PFSK-1 (cell line): Measurements from ENCODE around the gene CORT. TPM values are rescaled to one million over a fixed set of nuclear protein-coding genes. Genes with fewer than 3 reads are reported as not detected.

ENCODE experiments used
- FOXP2 ChIP-seq: optimal IDR thresholded peaks from 2 replicates; pipeline ENCODE3; 2011; ENCODE audit warnings: borderline replicate concordance, control low read depth, inconsistent platforms; ENCODE audit not compliant: insufficient read depth; ENCODE audit errors: extremely low read length, extremely low read depth
- POLR2AphosphoS5 ChIP-seq: IDR thresholded peaks from 2 replicates; pipeline ENCODE4 v1.6.1; 2012; ENCODE audit warnings: low read depth, mild to moderate bottlenecking, control low read depth, low read length, moderate library complexity
- SIN3A ChIP-seq: IDR thresholded peaks from 2 replicates; pipeline ENCODE4 v1.6.1; 2012; ENCODE audit warnings: mild to moderate bottlenecking, low read length, moderate library complexity, borderline replicate concordance; ENCODE audit not compliant: insufficient read depth
- TAF1 ChIP-seq: IDR thresholded peaks from 2 replicates; pipeline ENCODE4 v1.6.1; 2012; ENCODE audit warnings: low read length, control low read depth, borderline replicate concordance; ENCODE audit not compliant: insufficient read depth
- polyA plus RNA-seq: library from polyadenylated mRNA; unstranded; fragments of >200 nt; gene quantifications from one replicate; pipeline ENCODE4 v1.2.1, GENCODE V29; 2012; ENCODE audit warnings: low read depth, missing spikeins; ENCODE audit not compliant: insufficient read length
- TF ChIP-seq, protein P1 (sequence below), 2 experiments: IDR thresholded peaks; 2 replicates each; pipeline versions ENCODE4 v1.6.1 to v1.8.0; 2011 to 2012; ENCODE audit warnings: low read depth in 2 of 2, low read length in 2 of 2, control low read depth in 1 of 2, inconsistent platforms in 1 of 2, mild to moderate bottlenecking in 1 of 2, moderate library complexity in 1 of 2; ENCODE audit not compliant: insufficient read depth in 1 of 2

Gene CORT, protein sequence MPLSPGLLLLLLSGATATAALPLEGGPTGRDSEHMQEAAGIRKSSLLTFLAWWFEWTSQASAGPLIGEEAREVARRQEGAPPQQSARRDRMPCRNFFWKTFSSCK
- polyA plus RNA-seq, result 0.45 TPM

DNA sequence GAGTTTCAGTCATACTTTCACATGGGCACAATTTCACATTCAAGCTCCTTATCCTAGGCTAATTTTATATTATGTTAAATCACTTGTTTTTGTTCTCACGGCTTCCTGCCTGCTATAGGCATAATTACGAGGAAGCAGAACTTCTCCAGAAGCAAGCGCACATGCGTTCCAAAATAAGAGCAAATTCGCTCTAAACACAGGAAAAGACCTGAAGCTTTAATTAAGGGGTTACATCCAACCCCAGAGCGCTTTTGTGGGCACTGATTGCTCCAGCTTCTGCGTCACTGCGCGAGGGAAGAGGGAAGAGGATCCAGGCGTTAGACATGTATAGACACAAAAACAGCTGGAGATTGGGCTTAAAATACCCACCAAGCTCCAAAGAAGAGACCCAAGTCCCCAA is at the start of gene CORT:
Gene CORT, plus strand, starts transcription at position 281 of the 400 bp plus-strand sequence. CDS start 193 bp downstream, outside the sequence.
- TF ChIP-seq TAF1 (no peak), POLR2AphosphoS5 (no peak), SIN3A (no peak)
- TF ChIP-seq, protein P1, sequence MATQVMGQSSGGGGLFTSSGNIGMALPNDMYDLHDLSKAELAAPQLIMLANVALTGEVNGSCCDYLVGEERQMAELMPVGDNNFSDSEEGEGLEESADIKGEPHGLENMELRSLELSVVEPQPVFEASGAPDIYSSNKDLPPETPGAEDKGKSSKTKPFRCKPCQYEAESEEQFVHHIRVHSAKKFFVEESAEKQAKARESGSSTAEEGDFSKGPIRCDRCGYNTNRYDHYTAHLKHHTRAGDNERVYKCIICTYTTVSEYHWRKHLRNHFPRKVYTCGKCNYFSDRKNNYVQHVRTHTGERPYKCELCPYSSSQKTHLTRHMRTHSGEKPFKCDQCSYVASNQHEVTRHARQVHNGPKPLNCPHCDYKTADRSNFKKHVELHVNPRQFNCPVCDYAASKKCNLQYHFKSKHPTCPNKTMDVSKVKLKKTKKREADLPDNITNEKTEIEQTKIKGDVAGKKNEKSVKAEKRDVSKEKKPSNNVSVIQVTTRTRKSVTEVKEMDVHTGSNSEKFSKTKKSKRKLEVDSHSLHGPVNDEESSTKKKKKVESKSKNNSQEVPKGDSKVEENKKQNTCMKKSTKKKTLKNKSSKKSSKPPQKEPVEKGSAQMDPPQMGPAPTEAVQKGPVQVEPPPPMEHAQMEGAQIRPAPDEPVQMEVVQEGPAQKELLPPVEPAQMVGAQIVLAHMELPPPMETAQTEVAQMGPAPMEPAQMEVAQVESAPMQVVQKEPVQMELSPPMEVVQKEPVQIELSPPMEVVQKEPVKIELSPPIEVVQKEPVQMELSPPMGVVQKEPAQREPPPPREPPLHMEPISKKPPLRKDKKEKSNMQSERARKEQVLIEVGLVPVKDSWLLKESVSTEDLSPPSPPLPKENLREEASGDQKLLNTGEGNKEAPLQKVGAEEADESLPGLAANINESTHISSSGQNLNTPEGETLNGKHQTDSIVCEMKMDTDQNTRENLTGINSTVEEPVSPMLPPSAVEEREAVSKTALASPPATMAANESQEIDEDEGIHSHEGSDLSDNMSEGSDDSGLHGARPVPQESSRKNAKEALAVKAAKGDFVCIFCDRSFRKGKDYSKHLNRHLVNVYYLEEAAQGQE (IDR thresholded peaks at IDR 0.05; ENCODE audit: insufficient read depth in 1 of 2, low read depth in 2 of 2, low read length in 2 of 2), result no peak

DNA sequence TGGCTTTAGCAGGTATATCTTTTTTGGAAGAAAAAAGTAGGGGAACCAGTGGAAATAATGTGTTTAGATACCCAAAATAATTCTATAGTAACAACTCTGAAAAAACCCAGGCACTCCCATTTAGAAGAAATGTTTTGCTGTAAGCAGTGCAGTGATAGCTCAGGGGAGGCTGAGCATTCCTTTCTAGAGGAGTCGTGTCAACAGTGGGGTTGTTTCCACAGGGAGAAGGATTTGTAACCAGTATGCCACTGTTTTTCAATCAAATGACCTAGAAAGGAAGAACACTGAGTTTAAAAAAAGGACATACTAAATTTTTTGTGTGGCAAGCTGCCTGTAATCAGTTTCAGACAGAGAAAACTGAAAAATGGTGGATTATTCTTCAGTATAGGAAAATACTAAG is 48.5 kb upstream of the CORT start:
- no peak for TF ChIP-seq SIN3A
- TF ChIP-seq FOXP2, result no peak
- TF ChIP-seq, protein P1 (IDR thresholded peaks at IDR 0.05; ENCODE audit: insufficient read depth in 1 of 2, low read depth in 2 of 2, low read length in 2 of 2), result no peak
- no peak for TF ChIP-seq TAF1
- no peak for TF ChIP-seq POLR2AphosphoS5

DNA sequence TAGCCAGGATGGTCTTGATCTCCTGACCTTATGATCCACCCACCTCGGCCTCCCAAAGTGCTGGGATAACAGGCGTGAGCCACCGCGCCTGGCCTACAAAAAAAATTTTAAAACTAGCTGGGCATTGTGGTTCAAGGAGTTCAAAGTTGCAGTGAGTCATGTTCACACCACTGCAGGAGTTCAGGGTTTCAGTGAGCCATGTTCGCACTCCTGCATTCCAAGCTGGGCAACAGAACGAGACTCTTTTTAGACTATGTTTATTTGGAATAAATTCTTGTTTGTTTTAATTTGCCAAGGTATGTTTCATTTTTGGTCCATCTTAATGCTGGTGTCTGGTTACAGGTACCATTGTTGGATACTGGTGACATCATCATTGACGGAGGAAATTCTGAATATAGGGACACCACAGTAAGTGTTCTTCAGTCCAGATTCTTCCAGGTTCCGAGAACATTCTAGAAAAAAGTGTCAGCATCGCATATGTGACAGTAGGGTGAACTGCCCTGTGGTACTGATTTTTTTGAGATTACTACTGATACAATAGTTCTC is 47.0 kb upstream of the CORT start:
- TF ChIP-seq TAF1, result no peak
- TF ChIP-seq, protein P1 (IDR thresholded peaks at IDR 0.05; ENCODE audit: insufficient read depth in 1 of 2, low read depth in 2 of 2, low read length in 2 of 2), result no peak
- no peak for TF ChIP-seq POLR2AphosphoS5

DNA sequence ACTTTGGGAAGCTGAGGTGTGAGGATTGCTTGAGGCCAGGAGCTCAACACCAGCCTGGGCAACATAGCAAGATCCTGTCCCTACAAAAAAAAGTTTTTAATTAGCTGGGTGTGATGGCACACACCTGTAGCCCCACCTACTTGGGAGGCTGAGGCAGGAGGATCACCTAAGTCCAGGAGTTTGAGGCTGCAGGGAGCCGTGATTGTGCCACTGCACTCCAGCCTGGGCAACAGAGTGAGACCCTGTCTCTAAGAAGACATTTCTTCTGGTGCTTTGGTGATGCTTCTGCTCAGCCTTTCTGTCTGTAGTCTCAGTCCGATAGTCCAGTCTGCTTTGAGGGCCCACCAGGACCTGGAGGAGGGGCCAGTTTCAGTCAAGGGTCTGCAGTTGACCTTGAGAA is 42.6 kb upstream of the CORT start:
- TF ChIP-seq TAF1, result no peak

DNA sequence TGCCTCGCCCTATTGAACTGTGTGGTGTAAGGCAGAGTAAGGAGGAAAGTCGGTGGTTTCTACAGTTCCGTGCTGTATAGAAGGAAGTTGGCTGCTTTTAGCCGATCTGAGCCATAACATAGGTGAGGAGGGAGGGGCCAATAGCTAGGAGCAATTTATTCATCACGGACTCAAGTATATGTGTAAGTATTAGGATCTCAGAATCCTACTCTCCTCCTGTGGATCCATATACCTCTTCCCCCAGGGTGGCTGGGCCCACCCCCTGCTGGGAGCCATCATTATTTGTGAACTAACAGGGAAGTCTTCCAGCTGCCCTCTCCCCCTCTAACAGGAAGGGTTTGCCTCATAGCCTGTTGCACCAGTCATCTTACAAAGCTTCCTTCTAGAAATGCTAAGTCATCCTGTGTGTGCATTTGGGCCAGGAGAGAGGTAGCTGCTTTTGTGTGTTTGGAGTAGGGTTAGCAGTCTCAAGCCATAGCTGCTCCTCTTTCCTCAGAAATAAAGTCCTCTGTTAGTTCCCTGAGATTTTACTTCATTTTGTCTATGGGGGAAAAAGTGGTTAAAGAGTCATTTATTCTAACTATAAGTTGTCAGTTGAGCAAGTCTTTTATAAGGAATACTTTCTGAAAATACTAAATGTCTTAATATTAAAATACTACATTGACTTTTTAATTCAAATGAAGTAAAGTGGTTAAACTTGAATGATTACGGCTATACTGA is 34.5 kb upstream of the CORT start:
- no peak for TF ChIP-seq POLR2AphosphoS5
- TF ChIP-seq TAF1, result no peak
- TF ChIP-seq SIN3A, result no peak
- TF ChIP-seq FOXP2, result no peak
- TF ChIP-seq, protein P1 (IDR thresholded peaks at IDR 0.05; ENCODE audit: insufficient read depth in 1 of 2, low read depth in 2 of 2, low read length in 2 of 2), result no peak
